GM19099 (cell line): ENCODE data around the gene HDAC11.

Experiments used
- POLR2A ChIP-seq: IDR thresholded peaks from 3 replicates; pipeline ENCODE4 v1.6.1; 2011; ENCODE audit warnings: low read depth; ENCODE audit not compliant: insufficient read length; ENCODE audit errors: extremely low read depth

Gene HDAC11

DNA sequence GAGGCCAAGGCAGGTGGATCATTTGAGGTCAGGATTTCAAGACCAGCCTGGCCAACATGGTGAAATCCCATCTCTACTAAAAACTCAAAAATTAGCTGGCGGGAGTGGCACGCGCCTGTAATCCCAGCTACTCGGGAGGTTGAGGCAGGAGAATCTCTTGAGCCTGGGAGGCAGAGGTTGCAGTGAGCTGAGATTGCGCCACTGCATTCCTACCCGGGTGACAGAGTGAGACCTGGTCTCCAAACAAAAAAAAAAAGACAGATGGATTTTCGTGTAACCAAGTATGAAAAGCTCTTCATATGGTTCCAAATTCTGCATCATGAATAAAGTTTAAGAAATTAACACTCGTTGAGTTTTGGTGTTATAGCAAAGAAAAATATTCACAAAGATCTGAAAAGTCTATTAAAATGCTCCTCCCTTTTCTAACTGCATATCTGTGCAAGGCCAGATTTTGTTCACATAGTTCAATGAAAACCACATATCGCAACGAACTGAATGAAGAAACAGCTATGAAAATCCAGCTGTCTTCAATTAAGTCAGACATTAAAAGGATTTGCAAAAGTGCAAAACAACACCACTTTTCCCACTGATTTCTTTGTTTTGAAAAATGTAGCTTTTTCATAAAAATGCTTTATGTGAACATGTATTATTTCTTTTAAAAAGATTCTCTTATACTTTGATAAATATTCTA, 45.0 kb downstream of the HDAC11 start:
- TF ChIP-seq POLR2A = no peak

DNA sequence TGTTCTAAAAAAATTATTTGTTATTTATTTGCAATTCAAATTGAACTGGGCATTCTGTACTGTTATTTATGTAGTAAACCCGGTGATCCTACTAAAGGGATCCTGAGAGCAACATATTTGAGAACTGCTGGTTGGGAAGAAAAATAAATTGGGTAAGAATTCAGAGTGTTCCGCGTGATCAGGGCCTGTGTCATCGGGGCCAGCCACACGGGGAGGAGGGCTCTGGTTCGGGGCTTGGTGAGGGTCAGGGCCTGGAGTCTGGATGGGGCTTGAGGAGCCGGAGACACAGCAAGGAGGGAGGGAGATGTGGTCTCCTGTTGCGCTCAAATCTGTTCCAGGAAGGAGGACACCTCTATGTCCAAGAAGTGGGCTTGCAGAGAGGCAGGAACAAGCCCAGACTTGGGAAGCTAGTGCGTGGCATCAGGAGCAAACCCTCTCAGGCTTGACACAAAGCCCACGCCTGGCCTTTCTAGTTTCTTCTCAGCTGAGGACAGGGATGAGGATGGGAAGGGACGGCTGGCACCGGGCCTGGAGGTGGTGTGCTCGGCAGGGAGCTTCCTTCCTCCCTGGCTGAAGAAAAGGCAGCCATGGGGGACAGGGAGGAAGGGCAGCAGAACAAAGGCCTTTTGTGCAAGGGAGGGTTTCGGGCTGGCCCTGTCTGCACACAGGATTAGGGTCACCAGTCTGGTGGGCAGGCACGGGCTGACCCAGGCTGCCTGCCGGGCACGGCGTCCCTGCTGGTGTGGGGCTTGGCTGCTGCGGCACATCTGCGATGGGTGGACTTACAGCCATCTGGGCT, 45.9 kb downstream of the HDAC11 start:
- no peak for TF ChIP-seq POLR2A

DNA sequence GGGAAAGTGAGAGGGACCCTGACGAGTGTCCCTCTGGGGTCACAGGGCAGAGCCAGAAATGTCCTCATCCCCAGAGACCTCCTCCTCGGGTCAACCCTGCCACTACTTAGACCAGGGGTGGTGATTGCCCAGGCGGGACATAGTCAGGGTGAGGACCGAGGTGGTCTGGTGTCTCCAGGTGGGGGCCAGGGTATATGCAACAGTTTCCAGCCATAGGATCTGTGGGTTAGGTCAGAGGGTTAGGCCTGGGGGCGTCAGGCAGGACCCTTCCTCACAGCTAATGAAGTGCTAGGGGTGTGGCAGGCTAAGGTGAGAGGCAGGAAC, 46.5 kb downstream of the HDAC11 start:
- TF ChIP-seq POLR2A = no peak

DNA sequence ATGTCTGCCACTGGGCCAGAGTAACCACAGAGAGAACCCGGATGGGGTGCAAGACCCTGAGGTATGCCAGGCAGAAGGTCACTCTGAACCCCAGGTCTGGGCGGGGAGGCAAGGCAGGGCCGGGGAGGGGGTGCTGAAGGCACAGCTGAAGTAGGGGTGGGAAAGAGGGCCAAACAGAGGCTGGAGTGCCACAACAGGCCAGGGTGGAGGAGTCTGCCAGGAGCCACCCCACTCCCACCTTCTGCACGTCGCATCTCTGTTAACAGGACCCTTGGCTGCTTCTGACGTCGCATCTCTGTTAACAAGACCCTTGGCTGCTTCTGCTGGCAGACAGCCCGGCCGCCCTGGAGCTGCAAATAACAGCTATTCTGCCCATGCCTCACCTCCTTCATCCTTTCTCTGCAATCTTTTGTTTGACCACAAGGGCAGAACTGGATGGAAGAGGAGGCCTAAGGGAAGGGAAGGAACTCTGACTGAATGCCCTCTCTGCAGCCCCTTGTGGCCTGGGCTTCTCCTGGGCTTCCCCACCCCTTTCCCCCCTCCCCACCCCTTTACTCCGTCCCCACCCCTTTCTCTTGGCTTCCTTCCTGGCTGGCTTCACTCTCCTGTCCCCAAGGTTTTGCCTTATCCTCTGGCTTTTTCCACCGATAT, 48.2 kb downstream of the HDAC11 start:
- TF ChIP-seq POLR2A = no peak

DNA sequence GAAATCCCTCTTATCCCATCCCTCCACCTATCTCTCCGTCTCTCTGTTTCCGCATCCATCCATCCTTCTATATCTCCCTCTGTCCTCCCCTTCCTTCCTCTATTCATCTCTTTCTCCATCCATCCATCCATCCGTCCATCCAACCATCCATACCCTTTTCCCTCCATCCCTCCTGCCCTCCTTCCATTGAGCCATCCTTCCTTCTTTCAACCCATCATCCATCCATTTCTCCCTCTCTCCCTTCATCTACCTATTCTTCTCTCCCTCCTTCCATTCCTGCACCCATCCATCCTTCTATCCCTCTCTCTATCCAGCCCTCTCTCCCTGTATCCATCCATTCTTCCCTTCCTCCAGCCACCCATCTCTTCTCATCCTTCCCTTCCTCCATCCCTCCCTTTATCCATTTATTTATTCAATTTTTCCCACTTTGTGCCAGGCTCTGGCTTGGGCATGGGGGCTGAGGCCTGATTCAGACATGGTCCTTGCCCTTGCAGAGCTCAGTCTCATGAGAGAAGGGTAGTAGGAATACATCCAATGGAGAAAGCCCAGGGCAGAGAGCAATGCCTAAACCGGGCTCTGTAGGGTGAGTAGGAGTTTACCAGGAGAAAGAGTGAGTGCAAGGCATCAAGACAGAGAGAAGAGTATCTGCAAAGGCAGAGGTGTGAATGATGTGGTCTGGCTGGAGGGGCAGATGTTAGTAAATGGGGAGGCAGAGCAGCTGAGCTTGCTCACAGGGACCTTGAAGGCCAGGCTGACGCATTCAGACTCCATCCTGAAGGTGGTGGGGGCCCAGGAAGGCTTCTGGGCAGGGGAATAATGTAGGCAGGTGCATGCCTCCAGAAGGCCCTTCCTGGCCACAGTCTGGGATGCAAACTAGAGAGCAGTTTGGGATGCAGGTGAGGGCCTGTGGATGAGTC, 49.3 kb downstream of the HDAC11 start:
- no peak for TF ChIP-seq POLR2A

DNA sequence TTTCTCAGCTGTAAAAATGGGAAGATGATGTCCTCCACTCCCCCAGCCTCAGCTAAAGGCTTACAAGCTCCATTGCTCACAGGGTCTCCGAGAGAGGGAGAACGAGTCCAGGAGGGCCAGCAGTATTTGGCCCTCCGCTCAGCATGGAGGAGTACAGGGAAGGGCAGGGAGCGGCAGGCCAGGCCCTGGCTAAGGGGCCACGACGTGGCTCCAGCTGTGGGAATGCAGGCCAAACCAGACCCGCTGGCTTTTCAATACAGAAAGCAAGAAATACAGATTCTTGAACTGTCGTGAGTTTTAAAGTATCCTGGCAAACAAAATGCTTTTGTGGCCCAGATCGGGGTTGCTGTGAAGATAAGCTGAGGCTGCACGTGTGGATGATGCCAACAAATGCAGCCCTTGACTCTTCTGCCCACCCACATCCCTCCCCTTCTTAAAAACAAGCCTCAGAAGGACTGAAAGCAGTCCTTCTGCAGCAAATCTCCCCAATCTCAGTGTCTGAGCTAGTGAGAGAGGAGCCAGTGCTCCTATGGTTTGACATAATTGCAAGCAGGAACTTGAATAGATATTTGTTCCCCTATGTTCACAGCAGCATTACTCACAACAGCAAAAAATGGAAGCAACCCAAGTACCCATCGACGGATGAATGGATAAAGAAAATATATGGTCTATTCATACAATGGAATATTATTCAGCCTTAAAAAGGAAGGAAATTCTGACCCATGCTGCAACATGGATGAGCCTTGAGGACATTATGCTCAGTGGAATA, 50.3 kb downstream of the HDAC11 start:
- TF ChIP-seq POLR2A = no peak

DNA sequence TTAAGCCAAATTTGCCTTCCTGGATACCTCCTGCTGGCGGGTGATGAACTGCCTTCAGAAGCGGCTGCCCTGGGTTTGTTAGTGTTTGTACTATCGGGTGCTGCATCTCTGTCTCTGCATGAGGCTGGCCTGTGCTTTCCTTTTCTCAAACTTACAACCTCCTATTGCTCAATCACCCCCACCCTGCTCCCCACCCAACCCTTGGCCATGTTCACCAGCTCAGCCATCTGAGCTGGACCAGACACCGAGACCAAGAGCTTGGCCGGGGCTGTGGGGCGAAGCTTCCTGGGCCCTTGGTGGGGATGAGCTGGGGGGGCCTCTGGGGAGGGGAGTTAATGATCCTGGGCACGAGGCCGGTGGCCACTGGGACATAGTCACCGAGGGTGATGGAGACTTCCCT, 52.0 kb downstream of the HDAC11 start:
- TF ChIP-seq POLR2A = no peak

DNA sequence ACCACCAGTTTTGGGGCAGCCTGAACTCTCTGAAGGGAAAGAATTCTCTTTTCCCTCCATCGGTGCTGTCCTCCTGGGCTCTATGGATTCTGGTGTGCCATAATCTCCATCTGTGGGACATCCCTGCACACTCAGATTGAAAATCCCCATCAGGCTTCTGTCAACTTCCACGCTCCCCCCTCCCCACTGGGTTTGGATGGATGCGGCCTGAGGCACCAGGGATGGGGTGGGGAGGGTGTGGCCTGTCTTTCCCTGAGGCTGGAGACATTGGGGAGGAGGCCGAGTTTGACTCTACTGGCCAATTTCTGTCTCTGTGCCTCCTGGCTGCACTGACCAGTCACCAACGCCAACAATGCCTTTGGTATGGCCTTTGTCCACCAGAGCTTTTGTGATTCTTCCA, 52.5 kb downstream of the HDAC11 start:
- TF ChIP-seq POLR2A = no peak

DNA sequence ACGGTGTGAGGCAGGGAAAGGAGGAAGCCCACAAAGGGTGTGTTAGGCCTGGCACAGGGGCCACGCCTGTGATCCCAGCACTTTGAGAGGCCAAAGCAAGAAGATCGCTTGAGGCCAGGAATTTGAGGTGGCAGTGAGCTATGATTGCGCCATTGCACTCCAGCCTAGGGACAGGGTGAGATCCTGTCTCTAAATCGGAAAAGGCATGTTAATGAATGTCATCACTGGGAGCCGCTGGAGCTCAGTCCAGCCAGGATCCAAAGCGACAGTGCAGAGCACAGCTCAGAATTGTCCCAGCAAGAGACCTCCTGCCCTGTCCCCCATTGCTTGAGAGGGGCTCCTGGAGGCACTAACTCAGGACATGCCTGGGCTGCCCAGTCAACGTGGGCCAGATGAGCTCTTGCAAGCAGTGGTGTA, 53.8 kb downstream of the HDAC11 start:
- no peak for TF ChIP-seq POLR2A

DNA sequence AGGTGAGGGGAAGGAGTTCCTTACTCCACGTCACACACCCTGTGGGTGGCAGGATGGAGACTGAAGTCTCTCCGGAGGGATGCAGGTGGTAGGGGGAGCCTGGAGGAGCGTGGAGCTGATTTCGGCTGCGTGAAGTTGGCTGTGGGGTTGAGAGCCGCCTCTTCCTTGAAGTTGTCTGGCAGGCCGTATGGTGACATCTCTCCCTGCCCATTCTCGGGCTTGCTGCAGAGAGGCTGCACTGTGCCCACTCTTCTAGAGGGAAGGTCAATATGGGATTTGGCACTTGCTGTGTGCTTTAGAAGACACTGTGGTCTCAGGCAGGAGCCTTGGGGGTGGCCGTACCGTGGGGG, 55.4 kb downstream of the HDAC11 start:
- no peak for TF ChIP-seq POLR2A

DNA sequence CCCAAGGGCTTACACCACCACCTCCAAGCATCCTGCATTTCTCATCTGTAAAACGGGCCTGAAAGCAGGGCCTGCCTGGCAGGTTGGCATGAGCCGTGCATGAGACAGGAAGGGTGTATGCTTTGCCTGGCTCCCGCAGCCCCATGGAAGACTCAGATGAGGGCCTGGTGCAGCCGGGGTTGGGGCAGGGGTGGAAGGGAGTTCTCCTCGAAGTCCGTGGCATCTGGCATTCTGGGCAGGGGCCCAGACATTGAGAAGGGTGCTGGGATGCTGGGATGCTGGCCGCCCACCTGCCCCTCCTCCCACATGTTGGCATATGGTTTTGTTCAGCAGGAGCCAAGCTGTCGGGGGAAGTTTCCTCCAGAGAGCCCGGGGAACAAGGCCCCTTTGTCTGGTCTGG, 55.8 kb downstream of the HDAC11 start:
- no peak for TF ChIP-seq POLR2A

DNA sequence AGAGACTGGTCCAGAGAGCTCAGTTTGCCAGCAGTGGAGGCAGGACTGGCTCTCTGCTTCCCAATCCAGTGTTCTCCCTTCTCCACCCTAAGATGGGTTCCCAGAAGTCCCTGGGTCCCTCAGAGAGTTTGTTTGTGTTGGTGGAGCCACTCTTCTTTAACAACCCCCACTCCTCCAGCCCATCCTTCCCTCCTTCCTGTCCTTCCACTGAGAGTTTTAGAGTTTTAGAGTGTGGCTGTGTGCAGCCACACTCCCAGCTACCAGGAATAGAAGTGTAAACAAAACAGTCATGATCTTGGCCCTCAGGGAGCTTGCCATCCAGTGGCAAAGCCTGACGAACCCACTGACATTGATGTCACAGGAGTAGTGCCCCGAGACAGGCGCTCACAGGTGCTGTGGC, 56.3 kb downstream of the HDAC11 start:
- no peak for TF ChIP-seq POLR2A

DNA sequence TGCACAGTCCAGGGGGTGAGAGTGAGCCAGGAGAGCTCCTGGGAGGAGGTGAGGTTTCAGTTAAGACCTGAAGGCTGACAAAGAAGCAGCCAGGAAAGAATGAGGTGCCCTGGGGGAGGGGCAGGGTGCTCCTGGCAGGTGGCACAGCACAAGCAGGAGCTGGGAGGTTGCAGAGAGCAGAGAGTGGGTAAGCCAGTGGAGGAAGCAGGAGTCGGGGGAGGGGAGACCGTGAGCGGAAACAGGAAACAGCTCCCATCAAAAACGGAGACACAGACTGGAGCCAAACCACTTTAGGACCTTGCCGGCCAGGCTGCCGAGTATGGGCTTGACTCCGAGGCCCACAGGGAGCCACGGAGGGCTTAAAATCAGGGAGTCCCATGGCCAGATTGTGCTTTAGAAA, 56.7 kb downstream of the HDAC11 start:
- TF ChIP-seq POLR2A = no peak

DNA sequence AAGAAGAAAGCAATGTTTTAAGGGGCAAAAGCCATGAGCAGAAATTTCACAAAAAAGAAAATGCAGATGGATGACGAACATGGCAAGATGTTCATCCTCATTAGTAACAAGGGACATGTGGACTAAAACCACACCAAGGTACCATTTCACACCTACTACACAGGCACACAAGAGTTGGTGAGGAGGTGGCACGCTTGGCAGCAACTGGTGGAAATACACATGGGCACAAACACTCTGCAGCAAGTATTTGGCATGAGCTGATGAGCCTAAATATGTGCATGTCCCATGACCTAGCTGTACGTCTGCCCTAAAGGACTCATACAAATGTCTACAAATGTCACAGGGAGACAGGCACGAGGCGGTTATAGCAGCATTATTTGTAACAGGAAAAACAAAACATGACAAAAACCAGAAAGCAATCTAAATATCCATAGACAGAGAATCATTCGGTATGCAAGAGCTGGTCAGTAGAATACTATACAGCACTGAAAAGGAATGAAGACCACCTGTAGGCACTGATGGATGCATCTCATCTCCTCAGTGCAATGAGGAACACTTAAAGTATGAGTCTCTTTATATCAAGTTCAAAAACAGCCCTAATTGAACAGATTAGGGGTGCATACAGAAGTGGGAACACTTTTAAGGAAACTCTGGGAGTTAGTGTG, 57.3 kb downstream of the HDAC11 start:
- TF ChIP-seq POLR2A = no peak
